Gastrocnemius medialis (tissue), 4 donors: ENCODE results near the gene CRYBB1.

ENCODE experiments used
- POLR2A ChIP-seq, 2 donors: fragments of 450-650 bp; IDR thresholded peaks; one replicate each; pipeline ENCODE4 v1.6.1; 2017; ENCODE audit warnings: antibody characterized with exemption in 2 of 2, mild to moderate bottlenecking in 2 of 2, moderate library complexity in 2 of 2
- TF ChIP-seq, protein P1 (sequence below), 5 experiments: fragments of 450-650 bp in 3 of 5; fragments of 200-600 bp in 2 of 5; sonication (generic) in 2 of 5; IDR thresholded peaks in 4 of 5; conservative IDR thresholded peaks in 1 of 5; 1 replicate in 4 of 5; 2 replicates in 1 of 5; pipeline ENCODE4 v1.5.1; 2016 to 2019; ENCODE audit warnings: antibody characterized with exemption in 5 of 5, mild to moderate bottlenecking in 3 of 5, moderate library complexity in 3 of 5

DNA sequence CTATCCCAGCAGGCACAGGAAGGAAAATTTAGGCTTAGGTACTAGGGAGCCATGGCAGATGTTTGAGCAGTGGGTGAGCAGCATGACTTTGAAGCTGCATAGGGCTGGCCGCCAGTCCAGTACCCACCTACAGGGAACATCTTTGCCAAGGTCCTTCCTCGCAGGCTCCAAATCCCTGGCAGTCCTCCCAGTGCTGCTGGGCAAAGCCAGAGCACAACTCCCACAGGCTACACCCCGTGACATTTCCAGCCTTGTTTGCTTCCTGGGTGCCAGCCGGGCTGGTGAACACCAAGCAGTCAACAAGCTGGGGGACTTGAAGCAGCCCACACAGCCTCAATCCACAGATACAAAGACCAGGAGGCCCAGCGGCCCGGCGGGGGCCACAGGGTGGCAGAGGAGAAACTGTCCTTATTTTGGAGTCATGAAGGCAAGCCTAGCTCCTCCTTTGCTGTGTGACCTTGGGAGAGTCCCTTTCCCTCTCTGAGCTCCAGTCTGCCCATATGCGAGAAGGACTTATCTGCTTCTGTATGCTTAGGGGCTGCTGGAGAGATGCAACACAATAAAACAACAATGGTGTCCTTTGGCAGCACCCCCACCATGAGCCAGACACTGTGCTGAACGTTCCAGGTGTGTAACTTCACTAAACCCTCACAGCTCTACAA is 55.9 kb downstream of the CRYBB1 start:
- TF ChIP-seq, protein P1, sequence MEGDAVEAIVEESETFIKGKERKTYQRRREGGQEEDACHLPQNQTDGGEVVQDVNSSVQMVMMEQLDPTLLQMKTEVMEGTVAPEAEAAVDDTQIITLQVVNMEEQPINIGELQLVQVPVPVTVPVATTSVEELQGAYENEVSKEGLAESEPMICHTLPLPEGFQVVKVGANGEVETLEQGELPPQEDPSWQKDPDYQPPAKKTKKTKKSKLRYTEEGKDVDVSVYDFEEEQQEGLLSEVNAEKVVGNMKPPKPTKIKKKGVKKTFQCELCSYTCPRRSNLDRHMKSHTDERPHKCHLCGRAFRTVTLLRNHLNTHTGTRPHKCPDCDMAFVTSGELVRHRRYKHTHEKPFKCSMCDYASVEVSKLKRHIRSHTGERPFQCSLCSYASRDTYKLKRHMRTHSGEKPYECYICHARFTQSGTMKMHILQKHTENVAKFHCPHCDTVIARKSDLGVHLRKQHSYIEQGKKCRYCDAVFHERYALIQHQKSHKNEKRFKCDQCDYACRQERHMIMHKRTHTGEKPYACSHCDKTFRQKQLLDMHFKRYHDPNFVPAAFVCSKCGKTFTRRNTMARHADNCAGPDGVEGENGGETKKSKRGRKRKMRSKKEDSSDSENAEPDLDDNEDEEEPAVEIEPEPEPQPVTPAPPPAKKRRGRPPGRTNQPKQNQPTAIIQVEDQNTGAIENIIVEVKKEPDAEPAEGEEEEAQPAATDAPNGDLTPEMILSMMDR (IDR thresholded peaks at IDR 0.05 in 4 of 5, conservative IDR thresholded peaks at IDR 0.05 in 1 of 5) = no peak
- TF ChIP-seq POLR2A (IDR thresholded peaks at IDR 0.05) = no peak
